ENCODE results near the gene DHPS.
A peak's percentile ranks its signal among the peaks of the same experiment; 100 is the strongest.
"Not testable (repeated sequence)": the region's sequence is repeated elsewhere in the genome, so short reads cannot be mapped to it uniquely, and the experiment has no call there.

The DHPS gene

GRCh38 chr19:12647047-12647446 lies 34.6 kb downstream of the DHPS start:
- no peak for DNase-seq (ENCODE audit: low read depth, low spot score)

GRCh38 chr19:12646551-12646950 lies 35.1 kb downstream of the DHPS start:
- no peak for DNase-seq (ENCODE audit: low read depth, low spot score)

- not testable (repeated sequence) for DNase-seq (ENCODE audit: low read depth, low spot score)
Measured at GRCh38 chr19:12643716-12644115, 38.0 kb downstream of the DHPS start.

- DNase-seq (ENCODE audit: low read depth, low spot score) = no peak
Measured at GRCh38 chr19:12642506-12642905, 39.2 kb downstream of the DHPS start.

- no peak for DNase-seq (ENCODE audit: low read depth, low spot score)
Measured at GRCh38 chr19:12641456-12641855, 40.2 kb downstream of the DHPS start.

DNA sequence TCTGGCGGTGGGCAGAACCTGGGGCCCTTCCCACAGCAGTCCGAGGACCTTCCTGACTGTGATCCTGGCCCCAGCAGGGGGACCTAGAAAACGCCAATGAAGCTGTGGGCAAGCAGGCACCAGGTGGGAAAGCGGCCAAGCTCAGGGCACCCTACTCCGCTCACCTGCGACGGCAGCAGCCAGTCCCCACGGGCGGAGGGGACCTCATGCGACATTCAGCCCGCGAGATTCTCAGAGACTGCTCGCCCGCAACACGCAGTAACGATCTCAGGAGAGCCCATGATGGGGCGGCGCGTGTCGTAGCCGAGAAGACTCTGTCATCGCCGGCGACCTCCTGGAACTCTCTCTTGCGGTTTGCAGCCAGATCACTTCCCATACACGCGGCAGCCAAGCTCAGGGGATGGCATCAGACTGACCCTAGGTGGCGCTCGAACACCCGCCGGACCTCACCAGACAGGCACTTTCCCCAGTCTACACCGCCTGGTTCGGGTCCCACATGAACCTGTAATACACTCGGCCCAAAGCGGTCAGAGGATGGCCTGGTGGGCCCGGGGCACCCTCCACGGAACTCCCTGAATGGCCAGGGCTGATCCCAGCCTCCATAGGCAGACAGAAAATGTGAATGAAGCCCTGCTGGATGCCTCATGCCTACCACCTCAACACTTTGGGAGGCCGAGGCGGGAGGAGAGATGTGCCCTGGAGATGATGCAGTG lies 41.6 kb downstream of the DHPS start:
- peak; percentile 92 for DNase-seq (ENCODE audit: low read depth, low spot score)

DNA sequence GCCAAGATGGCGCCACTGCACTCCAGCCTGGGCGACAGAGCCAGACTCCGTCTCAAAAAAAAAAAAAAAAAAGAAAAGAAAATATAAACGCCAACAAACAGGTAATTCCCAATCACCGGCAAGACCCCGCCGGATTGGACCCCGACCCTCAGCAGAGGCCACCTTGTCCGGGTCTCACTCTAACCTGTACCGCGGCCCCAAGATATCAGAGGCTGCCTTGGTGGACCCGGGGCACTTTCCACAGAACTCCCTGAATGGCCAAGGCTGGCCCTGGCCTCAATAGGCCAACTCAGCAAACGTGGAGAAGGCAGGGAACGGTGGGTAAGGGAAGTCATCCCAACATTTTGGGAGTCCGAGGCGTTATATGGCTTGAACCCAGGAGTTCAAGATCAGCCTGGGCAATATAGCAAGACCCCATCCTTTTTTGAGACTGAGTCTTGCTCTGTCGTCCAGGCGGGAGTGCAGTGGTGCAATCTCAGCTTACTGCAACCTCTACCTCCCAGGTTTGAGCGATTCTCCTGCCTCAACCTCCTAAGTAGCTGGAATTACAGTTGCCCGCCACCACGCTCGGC lies 43.0 kb downstream of the DHPS start:
- no peak for DNase-seq (ENCODE audit: low read depth, low spot score)

- DNase-seq (ENCODE audit: low read depth, low spot score) = no peak
Measured at GRCh38 chr19:12636631-12637030, 45.0 kb downstream of the DHPS start.

DNA sequence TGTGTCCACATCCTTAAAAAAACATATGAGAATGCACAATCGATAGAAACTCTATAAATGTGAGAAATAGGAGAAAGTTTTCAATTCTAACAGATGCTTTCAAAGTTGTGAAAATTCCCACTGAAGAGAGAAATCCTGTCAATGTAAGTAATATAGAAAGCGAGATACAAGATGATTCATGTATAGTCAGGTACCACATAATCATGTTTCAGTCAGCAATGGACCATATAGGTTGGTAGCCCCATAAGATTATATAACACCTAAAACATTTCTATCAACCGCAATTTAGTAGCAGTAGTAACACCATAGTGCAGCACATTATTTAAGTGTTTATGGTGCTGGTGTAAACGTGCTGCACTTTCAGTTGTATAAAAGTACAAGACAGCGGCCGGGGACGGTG lies 52.5 kb downstream of the DHPS start:
- DNase-seq (ENCODE audit: low read depth, low spot score) = no peak

DNA sequence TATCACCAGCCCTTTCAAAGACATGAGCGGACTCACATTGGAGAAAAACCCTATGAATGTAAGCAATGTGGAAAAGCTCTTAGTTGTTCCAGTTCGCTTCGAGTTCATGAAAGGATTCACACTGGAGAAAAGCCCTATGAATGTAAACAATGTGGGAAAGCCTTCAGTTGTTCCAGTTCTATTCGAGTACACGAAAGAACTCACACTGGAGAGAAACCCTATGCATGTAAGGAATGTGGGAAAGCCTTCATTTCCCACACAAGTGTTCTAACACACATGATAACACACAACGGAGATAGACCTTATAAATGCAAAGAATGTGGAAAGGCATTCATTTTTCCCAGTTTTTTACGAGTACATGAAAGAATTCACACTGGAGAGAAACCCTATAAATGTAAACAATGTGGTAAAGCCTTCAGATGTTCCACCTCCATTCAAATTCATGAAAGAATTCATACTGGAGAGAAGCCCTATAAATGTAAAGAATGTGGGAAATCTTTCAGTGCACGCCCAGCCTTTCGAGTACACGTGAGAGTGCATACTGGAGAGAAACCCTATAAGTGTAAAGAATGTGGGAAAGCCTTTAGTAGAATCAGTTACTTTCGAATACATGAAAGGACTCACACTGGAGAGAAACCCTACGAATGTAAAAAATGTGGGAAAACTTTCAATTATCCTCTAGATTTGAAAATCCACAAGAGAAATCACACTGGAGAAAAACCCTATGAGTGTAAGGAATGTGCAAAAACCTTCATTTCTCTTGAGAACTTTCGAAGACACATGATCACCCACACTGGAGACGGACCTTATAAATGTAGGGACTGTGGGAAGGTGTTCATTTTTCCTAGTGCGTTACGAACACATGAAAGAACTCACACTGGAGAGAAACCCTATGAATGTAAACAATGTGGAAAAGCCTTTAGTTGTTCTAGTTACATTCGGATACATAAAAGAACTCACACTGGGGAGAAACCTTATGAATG lies 53.3 kb downstream of the DHPS start:
- peak; percentile 22 for DNase-seq (ENCODE audit: low read depth, low spot score)

DNA sequence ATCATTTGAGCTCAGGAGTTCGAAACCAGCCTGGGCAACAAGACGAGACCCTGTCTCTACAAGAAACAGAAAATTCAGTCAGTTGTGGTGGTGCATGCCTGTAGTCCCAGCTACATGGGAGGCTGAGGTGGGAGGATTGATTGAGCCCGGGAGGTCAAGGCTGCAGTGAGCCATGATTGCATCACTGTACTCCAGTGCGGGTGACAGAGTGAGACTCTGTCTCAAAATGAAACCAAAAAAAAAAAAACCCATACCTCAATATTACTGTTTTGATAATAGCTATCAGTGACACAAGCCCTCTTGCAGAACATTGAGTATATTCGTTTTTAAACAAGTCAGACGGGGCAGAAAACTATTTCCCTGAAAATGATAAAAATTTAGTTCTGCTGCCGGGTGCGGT lies 54.7 kb downstream of the DHPS start:
- DNase-seq (ENCODE audit: low read depth, low spot score) = no peak

Data from astrocyte of the hippocampus (primary cell).